ENCODE data around the gene STRBP. TPM values are rescaled to one million over a fixed set of nuclear protein-coding genes. Genes with fewer than 3 reads are reported as not detected.

STRBP gene
- total and polyA plus RNA-seq, 9 of the 15 experiments (the other 6 are each of a cell fraction or from before 2014, with no cell fraction given), result 27.7 to 84.0 (median 70.2) TPM

GRCh38 chr9:123299558-123300126 is 31.3 kb upstream of the STRBP start (continued):
- TF ChIP-seq HOMEZ (CRISPR knock-in tag; IDR thresholded peaks at IDR 0.05) (no peak), FOXM1 (IDR thresholded peaks at IDR 0.05; ENCODE audit: low read depth) (peak; percentile 52; the same call in 1 of the 2 replicates), FOXM1 (CRISPR knock-in tag; IDR thresholded peaks at IDR 0.05; ENCODE audit: low read depth) (no peak), NUFIP1 (IDR thresholded peaks at IDR 0.05; ENCODE audit: partially characterized antibody) (no peak), ZNF12 (CRISPR knock-in tag; IDR thresholded peaks at IDR 0.05) (no peak), ZBTB43 (CRISPR knock-in tag; IDR thresholded peaks at IDR 0.05) (no peak), ZSCAN32 (CRISPR knock-in tag; IDR thresholded peaks at IDR 0.05) (no peak), MEF2A (IDR thresholded peaks at IDR 0.05; ENCODE audit: control insufficient read depth, low read depth, low read length) (peak; percentile 74; the same call in 1 of the 2 replicates), ZNF311 (CRISPR knock-in tag; IDR thresholded peaks at IDR 0.05) (no peak), CCAR2 (IDR thresholded peaks at IDR 0.05; ENCODE audit: low read depth, low read length) (no peak), HDAC3 (IDR thresholded peaks at IDR 0.05; ENCODE audit: borderline replicate concordance, partially characterized antibody) (no peak), KLF16 (IDR thresholded peaks at IDR 0.05) (no peak), ARID2 (IDR thresholded peaks at IDR 0.05) (no peak), KLF6 (CRISPR knock-in tag; IDR thresholded peaks at IDR 0.05; ENCODE audit: borderline replicate concordance) (no peak), FOXP1 (CRISPR knock-in tag; IDR thresholded peaks at IDR 0.05) (no peak), CBX5 (IDR thresholded peaks at IDR 0.05; ENCODE audit: borderline replicate concordance, low read depth) (no peak), TAF15 (IDR thresholded peaks at IDR 0.05; ENCODE audit: low read depth, low read length) (no peak), RBM25 (IDR thresholded peaks at IDR 0.05; ENCODE audit: low read depth, low read length, severe bottlenecking) (peak; percentile 88), PCBP2 (IDR thresholded peaks at IDR 0.05; ENCODE audit: low read depth, low read length, poor library complexity, severe bottlenecking) (no peak), FOXP4 (CRISPR knock-in tag; IDR thresholded peaks at IDR 0.05; ENCODE audit: borderline replicate concordance) (no peak), E2F4 (CRISPR knock-in tag; IDR thresholded peaks at IDR 0.05; ENCODE audit: low read depth) (no peak), HEY1 (CRISPR knock-in tag; IDR thresholded peaks at IDR 0.05; ENCODE audit: borderline replicate concordance) (no peak), POLR2G (IDR thresholded peaks at IDR 0.05; ENCODE audit: low read depth, low read length) (0 out of 2 replicates have a peak, but pooled peaks have one; percentile 37), SREBF2 (CRISPR knock-in tag; IDR thresholded peaks at IDR 0.05) (no peak)

Data from K562 (cell line).